ENCODE measurements around the gene ASPSCR1. TPM values are rescaled to one million over a fixed set of nuclear protein-coding genes. Genes with fewer than 3 reads are reported as not detected.

The ASPSCR1 gene
- total RNA-seq, 2 experiments from 2014 or later = 77.8 to 89.1 TPM

DNA sequence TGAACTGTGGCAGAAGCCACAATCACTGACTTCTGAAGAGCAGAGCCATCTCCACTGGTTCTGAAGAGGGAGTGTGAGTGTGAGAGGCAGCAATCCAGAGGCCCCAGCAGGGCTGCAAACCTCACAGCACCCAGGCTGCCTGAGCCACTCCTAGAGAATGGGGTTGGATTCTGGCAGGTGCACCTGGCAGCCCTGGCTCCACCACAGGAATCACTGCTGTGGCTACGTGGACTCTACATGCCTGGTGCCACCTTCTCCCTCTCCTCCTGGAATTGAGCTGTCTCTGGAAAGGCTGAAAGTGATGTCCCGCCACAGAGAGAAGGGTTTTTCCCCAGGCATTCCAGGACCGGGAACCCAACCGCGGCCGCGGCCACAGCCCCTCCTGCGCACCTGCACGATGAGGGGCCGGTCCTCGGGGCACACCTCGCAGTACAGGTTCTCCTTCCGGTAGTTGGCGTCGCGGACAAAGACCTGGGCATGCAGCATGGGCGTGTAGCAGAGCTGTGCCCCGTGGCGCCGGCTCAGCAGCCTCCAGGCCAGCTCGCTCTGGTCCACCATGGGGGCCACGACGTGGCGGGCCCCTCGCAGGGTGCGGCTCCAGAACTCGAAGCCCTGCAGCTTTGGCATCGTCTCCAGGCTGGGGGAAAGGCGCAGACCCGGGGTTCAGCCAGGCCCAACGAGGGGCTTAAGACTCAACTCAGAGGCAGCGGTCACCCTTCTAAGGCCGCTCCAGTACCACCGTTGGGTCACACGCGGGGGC is 87.2 kb downstream of the ASPSCR1 start:
- Histone ChIP-seq H3K9me2 (ENCODE audit: insufficient read depth, low read length) (no peaks in the 10 kb centered on the region), H4K20me1 (ENCODE audit: insufficient read depth, low read length) (no peaks in the 10 kb centered on the region; the same call in 1 of the 2 replicates), H3K9me3 (ENCODE audit: low read length) (no peaks in the 10 kb centered on the region), H2AFZ (ENCODE audit: low read length) (no peak overlapping the region), H3K4me2 (ENCODE audit: low read length) (peak overlapping the region; percentile 96), H3K79me2 (ENCODE audit: insufficient read depth, low read depth, low read length) (peaks cover 18% of the 10 kb centered on the region; the same call in 1 of the 2 replicates), H3K36me3 (ENCODE audit: insufficient read depth, low read length) (peaks cover 46% of the 10 kb centered on the region), H3K27ac (ENCODE audit: low read depth, low read length, poor library complexity, severe bottlenecking) (peak overlapping the region; percentile 42), H3K4me3 (ENCODE audit: low read depth, low read length, poor library complexity, severe bottlenecking) (peak overlapping the region; percentile 97), H3K4me1 (ENCODE audit: insufficient read depth, low read length, poor library complexity, severe bottlenecking) (peaks cover 19% of the 10 kb centered on the region)
- TSS peak; percentile 78 for BruUV-seq (replicated peaks)
- DNase-seq (ENCODE audit: low spot score) = peak; percentile 65
- TF ChIP-seq, protein P1, sequence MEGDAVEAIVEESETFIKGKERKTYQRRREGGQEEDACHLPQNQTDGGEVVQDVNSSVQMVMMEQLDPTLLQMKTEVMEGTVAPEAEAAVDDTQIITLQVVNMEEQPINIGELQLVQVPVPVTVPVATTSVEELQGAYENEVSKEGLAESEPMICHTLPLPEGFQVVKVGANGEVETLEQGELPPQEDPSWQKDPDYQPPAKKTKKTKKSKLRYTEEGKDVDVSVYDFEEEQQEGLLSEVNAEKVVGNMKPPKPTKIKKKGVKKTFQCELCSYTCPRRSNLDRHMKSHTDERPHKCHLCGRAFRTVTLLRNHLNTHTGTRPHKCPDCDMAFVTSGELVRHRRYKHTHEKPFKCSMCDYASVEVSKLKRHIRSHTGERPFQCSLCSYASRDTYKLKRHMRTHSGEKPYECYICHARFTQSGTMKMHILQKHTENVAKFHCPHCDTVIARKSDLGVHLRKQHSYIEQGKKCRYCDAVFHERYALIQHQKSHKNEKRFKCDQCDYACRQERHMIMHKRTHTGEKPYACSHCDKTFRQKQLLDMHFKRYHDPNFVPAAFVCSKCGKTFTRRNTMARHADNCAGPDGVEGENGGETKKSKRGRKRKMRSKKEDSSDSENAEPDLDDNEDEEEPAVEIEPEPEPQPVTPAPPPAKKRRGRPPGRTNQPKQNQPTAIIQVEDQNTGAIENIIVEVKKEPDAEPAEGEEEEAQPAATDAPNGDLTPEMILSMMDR (conservative IDR thresholded peaks at IDR 0.05; ENCODE audit: low read length) = no peak
- no peak for TF ChIP-seq EZH2phosphoT487 (IDR thresholded peaks at IDR 0.05; ENCODE audit: borderline replicate concordance, low read depth, low read length)
- CTCF ChIA-PET (ENCODE audit: unreplicated experiment) = interaction anchor here (0.9 kb wide), 1 partner anchor 27 kb away, joined by 3 read pairs; the partner anchor contains the start of gene DCXR
- POLR2A ChIA-PET = interaction anchor here (1.0 kb wide), 1 partner anchor 38 kb away, joined by 3 read pairs; no protein-coding TSS in a partner anchor
- intact Hi-C loops (cut with micrococcal nuclease; ENCODE audit: unreplicated experiment) = no loop called here

DNA sequence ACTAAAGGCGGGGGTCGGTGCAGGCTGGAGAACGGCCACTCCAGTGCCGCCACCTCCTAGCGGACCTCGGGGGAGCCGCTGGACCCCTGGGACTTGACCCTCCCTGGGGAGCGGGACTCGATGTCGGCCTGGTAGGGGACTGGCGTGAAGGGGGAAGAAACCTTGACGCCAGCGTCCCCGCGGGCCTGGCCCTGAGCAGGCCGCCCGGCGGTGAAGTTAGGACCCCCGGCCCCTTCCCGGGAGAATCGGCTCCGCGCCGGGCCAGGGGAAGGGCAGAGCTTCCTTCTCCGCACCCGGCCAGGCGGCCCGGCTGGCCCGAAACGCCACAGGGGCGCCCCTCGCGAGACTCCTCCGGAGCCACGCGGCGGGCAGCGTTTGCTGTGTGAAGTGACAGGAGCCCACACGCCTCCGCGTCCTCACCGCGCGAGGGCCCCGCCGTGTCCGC is 87.8 kb downstream of the ASPSCR1 start:
- no peak overlapping the region for H2AFZ ChIP-seq (ENCODE audit: low read length)
- peaks cover 19% of the 10 kb centered on the region for H3K4me1 ChIP-seq (ENCODE audit: insufficient read depth, low read length, poor library complexity, severe bottlenecking)
- peak overlapping the region; percentile 96 for H3K4me2 ChIP-seq (ENCODE audit: low read length)
- POLR2A ChIA-PET = no interaction called here
- intact Hi-C loops (cut with micrococcal nuclease; ENCODE audit: unreplicated experiment) = no loop called here
- BruUV-seq (replicated peaks) = no TSS peak
- H3K36me3 ChIP-seq (ENCODE audit: insufficient read depth, low read length) = peaks cover 40% of the 10 kb centered on the region
- no peaks in the 10 kb centered on the region for H3K9me3 ChIP-seq (ENCODE audit: low read length)
- H3K9me2 ChIP-seq (ENCODE audit: insufficient read depth, low read length) = no peaks in the 10 kb centered on the region
- TF ChIP-seq, protein P1 (conservative IDR thresholded peaks at IDR 0.05; ENCODE audit: low read length) = 0 out of 2 replicates have a peak, but pooled peaks have one; percentile 13
- TF ChIP-seq EZH2phosphoT487 (IDR thresholded peaks at IDR 0.05; ENCODE audit: borderline replicate concordance, low read depth, low read length) = no peak
- H3K79me2 ChIP-seq (ENCODE audit: insufficient read depth, low read depth, low read length) = peaks cover 18% of the 10 kb centered on the region; the same call in 1 of the 2 replicates
- H4K20me1 ChIP-seq (ENCODE audit: insufficient read depth, low read length) = no peaks in the 10 kb centered on the region; the same call in 1 of the 2 replicates
- no peak for DNase-seq (ENCODE audit: low spot score)
- H3K4me3 ChIP-seq (ENCODE audit: low read depth, low read length, poor library complexity, severe bottlenecking) = peak overlapping the region; percentile 97
- CTCF ChIA-PET (ENCODE audit: unreplicated experiment) = interaction anchor here (0.9 kb wide), 1 partner anchor 28 kb away, joined by 3 read pairs; the partner anchor contains the start of gene DCXR
- peak overlapping the region; percentile 42 for H3K27ac ChIP-seq (ENCODE audit: low read depth, low read length, poor library complexity, severe bottlenecking)
